NCI-H2196 treated with DMSO at 0.1 percent for 48 hours (cell line): ENCODE measurements around the gene ADAM17.
A peak's percentile ranks its signal among the peaks of the same experiment; 100 is the strongest.

Experiments used
- DNase-seq: peaks from one replicate; lab custom pipeline; 2025; ENCODE audit not compliant: unreplicated experiment; lab: John Stamatoyannopoulos, UW

ADAM17 gene

DNA sequence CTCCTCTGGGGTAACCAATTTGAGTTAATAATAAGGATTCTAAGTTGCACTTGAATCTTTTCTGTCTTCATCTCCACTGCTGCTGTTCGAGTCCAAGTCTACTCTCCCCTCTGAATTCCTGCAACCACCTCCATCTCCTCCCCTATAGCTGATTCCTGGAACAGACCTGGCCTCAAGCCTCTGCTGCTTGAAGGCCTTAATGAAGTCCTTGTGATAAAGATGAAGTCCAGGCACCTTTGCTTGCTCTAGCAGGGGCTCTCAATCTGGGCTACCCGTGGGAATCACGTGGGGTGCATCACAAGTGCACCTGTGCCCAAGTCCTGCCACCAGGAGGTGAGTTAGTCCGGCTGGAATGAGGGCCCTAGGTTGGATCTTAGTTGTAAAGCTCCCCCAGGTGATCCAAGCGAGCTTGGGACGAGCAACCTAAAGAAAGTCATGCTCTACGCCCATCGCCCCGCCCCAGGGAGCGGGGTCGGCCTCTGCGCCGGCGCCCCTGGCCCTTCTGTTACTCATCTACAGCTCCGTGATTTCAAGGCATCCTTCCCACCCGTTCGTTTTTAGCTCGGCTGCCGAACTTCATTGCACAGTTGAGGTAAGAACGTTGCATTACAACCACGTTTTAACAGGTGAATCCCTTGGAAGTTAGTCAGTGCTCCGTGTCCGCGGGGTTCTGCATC is 82.2 kb downstream of the ADAM17 start:
- no peak for DNase-seq

GRCh38 chr2:9472511-9472910 is 83.1 kb downstream of the ADAM17 start:
- DNase-seq = no peak

- DNase-seq = no peak
Observed at GRCh38 chr2:9471206-9471605, 84.4 kb downstream of the ADAM17 start.

DNA sequence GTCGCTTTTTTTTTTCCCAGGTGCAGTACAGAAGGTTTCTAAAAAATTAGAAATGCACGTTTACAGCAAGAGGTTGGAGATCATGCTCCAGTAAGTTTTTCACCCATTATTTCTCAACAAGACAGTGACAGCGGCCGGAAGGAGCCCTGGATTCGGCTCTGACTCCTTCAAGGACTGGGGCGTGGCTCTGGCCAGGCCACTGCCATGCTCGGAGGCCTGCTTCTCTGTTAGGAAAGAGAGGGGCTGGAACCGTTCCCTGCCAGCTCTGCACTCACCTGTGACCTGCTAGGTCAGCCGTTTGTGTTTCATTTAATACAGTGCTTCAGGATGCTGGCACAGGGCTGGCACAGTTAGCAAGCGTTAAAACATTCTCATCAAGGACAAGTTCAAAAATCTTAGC is 87.9 kb downstream of the ADAM17 start:
- DNase-seq = no peak

DNA sequence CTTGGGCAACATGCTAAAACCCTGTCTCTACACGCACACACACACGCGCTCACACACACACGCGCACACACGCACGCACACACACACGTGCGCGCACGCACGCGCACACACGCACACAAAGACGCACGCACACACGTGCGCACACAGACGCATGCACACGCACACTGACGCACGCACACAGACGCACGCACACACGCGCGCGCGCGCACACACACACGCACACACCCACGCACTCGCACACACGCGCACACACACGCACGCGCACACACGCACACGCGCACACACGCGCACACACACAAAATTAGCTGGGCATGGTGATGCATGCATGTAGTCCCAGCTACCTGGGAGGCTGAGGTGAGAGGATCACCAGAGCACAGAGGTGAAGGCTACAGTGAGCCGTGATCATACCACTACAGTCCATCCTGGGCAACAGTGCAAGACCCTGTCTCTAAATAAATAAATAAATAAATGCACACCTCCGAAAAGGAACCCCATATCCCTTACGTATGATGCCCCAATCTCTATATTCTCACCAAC is 89.4 kb downstream of the ADAM17 start:
- DNase-seq = no peak

DNA sequence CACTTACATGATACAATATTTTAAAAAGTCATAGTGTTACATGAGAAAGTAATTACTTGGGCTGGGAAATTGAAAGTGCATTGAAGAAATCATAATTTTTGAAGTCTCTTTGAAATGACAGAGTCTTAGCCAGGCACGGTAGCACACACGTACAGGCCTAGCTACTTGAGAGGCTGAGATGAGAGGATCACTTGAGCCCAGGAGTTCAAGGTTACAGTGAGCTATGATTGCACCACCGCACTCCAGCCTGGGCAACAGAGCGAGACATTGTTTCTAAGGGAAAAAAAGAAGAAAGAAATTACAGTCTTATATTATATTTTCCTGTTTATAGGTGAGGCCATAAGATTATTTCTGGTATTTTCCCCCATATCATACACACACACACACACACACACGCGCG is 90.5 kb downstream of the ADAM17 start:
- no peak for DNase-seq

DNA sequence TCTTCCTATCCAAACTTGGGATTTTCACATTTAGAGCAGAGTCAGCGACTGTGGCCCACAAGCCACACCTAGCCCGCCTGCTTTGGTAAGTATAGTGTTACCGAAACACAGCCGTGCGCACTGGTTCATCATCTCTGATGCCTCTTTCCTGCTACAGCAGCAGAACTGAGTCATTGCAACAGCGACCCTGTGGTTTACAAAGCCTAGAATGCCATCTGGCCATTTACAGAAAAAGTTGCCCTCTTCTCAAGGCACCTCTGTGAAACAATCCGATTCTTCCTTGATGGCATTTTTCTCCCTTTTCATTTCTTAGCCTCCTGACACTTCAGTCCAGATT is 92.0 kb downstream of the ADAM17 start:
- DNase-seq = no peak

GRCh38 chr2:9462886-9463697 is 92.5 kb downstream of the ADAM17 start:
- peak; percentile 20 for DNase-seq

GRCh38 chr2:9462313-9462712 is 93.3 kb downstream of the ADAM17 start:
- DNase-seq = no peak

- no peak for DNase-seq
Observed at GRCh38 chr2:9461079-9461478, 94.6 kb downstream of the ADAM17 start.

DNA sequence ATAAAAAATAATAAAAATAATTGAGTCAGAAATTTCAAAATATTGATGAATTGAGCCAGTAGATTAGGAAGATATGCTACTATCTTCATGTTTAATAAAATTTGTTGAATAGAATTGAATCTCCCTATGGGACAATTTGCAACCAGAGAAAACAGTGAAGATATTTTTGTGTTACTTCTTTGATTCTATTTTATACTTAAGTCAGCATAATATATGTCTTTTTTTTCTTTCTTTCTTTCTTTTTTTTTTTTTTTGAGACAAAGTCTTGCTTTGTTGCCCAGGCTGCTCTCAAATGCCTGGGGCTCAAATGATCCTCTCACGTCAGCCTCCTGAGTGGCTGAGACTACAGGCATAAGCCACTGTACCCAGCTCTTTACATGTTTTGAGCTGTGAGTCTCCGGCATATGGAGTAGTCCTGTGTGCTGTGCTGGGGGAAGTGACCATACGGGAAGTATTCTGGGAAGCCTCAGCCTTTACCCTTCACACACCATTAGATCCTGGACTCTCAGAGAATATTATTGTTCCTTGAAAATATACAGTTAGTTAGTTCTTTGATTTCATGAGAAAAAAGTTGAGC is 95.1 kb downstream of the ADAM17 start:
- DNase-seq = no peak

GRCh38 chr2:9451231-9451630 is 104.4 kb downstream of the ADAM17 start:
- DNase-seq = no peak

GRCh38 chr2:9445089-9445488 is 110.5 kb downstream of the ADAM17 start:
- DNase-seq = no peak

DNA sequence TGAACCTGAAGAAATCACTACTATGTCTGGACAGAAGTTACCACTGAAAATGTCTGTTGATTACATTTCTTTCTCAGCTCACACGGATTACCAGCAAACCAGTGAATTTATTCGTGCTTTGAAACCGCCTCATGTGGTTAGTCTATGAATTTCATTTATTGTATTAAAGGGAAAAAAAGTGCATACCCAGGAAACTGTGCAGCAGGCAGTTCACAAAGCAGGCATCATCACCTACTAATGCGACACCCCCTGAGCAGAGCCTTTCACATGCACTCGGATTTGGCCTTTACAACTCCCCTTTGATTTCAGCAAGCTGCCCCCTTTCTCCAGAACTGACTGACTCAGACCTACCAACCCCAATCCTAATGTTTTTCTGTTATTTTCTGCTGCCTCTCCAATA is 112.1 kb downstream of the ADAM17 start:
- DNase-seq = no peak

DNA sequence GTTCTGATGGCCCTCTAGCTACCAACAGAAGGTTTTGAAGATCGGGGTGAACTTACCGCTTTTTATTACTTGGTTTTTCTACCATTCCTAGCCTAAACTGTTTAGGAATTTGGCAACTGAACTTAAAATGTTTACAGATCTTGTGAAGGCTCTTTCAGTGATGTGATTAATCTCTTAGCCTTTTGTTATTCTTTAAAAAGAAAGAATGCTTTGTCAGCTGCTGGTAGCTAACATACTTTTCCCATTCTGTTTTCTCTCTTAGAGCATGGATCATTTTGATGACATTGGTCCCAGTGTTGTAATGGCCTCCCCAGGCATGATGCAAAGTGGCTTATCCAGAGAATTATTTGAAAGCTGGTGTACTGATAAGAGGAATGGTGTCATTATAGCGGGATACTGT is 114.1 kb downstream of the ADAM17 start:
- DNase-seq = no peak

DNA sequence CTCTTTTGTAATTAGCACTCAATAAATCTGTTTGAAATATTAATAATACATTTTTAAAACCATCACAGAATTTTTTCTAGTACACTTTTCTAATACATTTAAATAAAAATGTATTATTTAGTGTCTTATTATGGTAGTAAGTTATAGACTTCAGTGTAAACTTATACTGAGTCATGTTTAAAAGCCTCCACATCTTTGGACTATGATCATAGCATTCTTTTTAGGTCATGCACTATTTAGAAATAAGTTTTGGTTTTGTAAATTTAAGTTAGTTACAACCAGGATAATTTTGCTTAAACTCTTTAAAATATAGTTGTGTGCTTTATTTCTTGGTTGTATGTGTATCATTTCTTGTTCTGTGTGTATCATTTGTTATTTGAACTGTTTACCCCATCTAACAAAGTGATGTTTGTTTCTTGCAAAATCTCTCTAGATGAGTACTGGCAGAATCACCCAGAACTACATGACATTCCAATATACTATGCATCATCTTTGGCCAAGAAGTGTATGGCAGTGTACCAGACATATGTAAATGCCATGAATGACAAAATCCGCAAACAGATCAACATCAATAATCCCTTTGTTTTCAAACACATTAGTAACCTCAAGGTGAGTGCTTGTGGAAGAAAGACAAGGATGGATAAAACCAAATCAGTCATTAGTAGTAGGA is 115.4 kb downstream of the ADAM17 start:
- DNase-seq = no peak

DNA sequence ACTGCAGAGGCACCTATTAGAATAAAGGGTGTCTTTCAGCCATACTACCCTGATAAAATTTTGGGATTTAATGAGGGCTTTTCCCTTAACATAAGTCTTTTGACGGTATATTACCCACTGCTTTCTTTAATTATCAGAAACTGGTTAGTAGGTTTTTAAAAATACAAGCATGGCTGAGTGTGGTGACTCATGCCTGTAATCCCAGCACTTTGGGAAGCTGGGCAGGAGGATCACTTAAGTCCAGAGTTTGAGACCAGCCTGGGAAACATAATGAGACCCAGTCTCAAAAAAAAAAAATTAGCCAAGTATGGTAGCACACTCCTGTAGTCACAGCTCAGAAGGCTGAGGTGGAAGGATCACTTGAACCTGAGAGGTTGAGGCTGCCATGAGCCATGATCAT is 116.1 kb downstream of the ADAM17 start:
- DNase-seq = no peak
